Measurements from ENCODE around the gene COL1A2. TPM values are rescaled to one million over a fixed set of nuclear protein-coding genes. Genes with fewer than 3 reads are reported as not detected.

COL1A2 gene
- total RNA-seq, 1 experiment from 2014 or later, result 81.2 TPM

DNA sequence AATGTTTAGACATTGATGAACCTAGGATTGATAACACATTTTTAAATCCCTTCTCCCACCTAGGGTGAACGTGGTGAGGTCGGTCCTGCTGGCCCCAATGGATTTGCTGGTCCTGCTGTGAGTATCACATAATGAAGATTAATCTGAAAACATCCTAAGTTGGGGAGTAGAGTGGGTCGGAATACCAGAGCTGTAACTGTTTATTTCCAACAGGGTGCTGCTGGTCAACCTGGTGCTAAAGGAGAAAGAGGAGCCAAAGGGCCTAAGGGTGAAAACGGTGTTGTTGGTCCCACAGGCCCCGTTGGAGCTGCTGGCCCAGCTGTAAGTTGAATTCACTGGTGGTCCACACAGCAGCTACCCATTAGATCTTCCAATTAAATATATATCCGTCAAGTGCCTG lies 25.6 kb downstream of the COL1A2 start:
- DNase-seq (ENCODE audit: low spot score), result no peak
- Mint-ChIP-seq H3K9me3 (no peaks in the 10 kb centered on the region), H3K27me3 (ENCODE audit: low read depth) (no peaks in the 10 kb centered on the region), H3K36me3 (peaks cover 75% of the 10 kb centered on the region), H3K27ac (no peak overlapping the region), H3K4me1 (no peaks in the 10 kb centered on the region), H3K4me3 (no peak overlapping the region)
- TF ChIP-seq, protein P1, sequence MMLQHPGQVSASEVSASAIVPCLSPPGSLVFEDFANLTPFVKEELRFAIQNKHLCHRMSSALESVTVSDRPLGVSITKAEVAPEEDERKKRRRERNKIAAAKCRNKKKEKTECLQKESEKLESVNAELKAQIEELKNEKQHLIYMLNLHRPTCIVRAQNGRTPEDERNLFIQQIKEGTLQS (CRISPR knock-in tag; conservative IDR thresholded peaks at IDR 0.05), result no peak
- TF ChIP-seq TEAD1 (CRISPR knock-in tag; IDR thresholded peaks at IDR 0.05), result no peak
- no peak for TF ChIP-seq CBFB (CRISPR knock-in tag; IDR thresholded peaks at IDR 0.05; ENCODE audit: low read depth)
- TF ChIP-seq ELF4 (CRISPR knock-in tag; IDR thresholded peaks at IDR 0.05; ENCODE audit: low read depth), result no peak
- no peak for TF ChIP-seq ESRRA (CRISPR knock-in tag; IDR thresholded peaks at IDR 0.05; ENCODE audit: borderline replicate concordance)
- TF ChIP-seq IRF2 (CRISPR knock-in tag; IDR thresholded peaks at IDR 0.05; ENCODE audit: borderline replicate concordance, low read depth), result no peak
- no peak for TF ChIP-seq NFATC4 (CRISPR knock-in tag; IDR thresholded peaks at IDR 0.05)
- no peak for TF ChIP-seq NR1H2 (CRISPR knock-in tag; IDR thresholded peaks at IDR 0.05)
- TF ChIP-seq, protein P2, sequence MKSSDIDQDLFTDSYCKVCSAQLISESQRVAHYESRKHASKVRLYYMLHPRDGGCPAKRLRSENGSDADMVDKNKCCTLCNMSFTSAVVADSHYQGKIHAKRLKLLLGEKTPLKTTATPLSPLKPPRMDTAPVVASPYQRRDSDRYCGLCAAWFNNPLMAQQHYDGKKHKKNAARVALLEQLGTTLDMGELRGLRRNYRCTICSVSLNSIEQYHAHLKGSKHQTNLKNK (CRISPR knock-in tag; IDR thresholded peaks at IDR 0.05), result no peak
- TF ChIP-seq EMX1 (CRISPR knock-in tag; IDR thresholded peaks at IDR 0.05), result no peak
- TF ChIP-seq, protein P3, sequence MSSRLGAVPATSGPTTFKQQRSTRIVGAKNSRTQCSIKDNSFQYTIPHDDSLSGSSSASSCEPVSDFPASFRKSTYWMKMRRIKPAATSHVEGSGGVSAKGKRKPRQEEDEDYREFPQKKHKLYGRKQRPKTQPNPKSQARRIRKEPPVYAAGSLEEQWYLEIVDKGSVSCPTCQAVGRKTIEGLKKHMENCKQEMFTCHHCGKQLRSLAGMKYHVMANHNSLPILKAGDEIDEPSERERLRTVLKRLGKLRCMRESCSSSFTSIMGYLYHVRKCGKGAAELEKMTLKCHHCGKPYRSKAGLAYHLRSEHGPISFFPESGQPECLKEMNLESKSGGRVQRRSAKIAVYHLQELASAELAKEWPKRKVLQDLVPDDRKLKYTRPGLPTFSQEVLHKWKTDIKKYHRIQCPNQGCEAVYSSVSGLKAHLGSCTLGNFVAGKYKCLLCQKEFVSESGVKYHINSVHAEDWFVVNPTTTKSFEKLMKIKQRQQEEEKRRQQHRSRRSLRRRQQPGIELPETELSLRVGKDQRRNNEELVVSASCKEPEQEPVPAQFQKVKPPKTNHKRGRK (CRISPR knock-in tag; IDR thresholded peaks at IDR 0.05; ENCODE audit: borderline replicate concordance), result no peak
- no peak for TF ChIP-seq NR3C1 (CRISPR knock-in tag; conservative IDR thresholded peaks at IDR 0.05; ENCODE audit: low read depth)
- no peak for TF ChIP-seq NFYB (CRISPR knock-in tag; conservative IDR thresholded peaks at IDR 0.05; ENCODE audit: low read depth)
- TF ChIP-seq, protein P4, sequence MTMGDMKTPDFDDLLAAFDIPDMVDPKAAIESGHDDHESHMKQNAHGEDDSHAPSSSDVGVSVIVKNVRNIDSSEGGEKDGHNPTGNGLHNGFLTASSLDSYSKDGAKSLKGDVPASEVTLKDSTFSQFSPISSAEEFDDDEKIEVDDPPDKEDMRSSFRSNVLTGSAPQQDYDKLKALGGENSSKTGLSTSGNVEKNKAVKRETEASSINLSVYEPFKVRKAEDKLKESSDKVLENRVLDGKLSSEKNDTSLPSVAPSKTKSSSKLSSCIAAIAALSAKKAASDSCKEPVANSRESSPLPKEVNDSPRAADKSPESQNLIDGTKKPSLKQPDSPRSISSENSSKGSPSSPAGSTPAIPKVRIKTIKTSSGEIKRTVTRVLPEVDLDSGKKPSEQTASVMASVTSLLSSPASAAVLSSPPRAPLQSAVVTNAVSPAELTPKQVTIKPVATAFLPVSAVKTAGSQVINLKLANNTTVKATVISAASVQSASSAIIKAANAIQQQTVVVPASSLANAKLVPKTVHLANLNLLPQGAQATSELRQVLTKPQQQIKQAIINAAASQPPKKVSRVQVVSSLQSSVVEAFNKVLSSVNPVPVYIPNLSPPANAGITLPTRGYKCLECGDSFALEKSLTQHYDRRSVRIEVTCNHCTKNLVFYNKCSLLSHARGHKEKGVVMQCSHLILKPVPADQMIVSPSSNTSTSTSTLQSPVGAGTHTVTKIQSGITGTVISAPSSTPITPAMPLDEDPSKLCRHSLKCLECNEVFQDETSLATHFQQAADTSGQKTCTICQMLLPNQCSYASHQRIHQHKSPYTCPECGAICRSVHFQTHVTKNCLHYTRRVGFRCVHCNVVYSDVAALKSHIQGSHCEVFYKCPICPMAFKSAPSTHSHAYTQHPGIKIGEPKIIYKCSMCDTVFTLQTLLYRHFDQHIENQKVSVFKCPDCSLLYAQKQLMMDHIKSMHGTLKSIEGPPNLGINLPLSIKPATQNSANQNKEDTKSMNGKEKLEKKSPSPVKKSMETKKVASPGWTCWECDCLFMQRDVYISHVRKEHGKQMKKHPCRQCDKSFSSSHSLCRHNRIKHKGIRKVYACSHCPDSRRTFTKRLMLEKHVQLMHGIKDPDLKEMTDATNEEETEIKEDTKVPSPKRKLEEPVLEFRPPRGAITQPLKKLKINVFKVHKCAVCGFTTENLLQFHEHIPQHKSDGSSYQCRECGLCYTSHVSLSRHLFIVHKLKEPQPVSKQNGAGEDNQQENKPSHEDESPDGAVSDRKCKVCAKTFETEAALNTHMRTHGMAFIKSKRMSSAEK (CRISPR knock-in tag; IDR thresholded peaks at IDR 0.05; ENCODE audit: borderline replicate concordance), result no peak
- no peak for TF ChIP-seq GABPB1 (CRISPR knock-in tag; IDR thresholded peaks at IDR 0.05)
- no peak for ATAC-seq
- CTCF ChIA-PET, result interaction anchor here (1.1 kb wide), 1 partner anchor 131 kb away, joined by 3 read pairs; no protein-coding TSS in a partner anchor
- POLR2A ChIA-PET, result no interaction called here

DNA sequence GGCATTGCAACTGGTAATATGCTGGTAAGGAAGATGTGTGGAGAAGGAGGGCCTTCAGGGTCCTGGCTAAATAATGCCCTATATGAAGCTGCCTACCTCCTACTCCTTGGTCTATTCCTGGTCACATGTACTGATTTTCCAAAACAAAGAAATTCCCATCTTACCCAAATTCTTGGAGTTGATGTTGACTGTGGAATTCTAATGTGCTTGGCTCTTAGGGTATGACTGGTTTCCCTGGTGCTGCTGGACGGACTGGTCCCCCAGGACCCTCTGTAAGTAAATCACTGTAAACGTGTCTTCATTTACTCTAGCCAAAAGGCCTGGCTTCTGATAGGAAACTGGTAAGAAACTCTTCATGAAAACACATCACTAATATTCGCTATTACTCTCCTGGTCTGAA lies 27.0 kb downstream of the COL1A2 start:
- Mint-ChIP-seq H3K9me3 (no peaks in the 10 kb centered on the region), H3K4me3 (no peak overlapping the region), H3K27ac (no peak overlapping the region), H3K36me3 (peaks cover 77% of the 10 kb centered on the region), H3K4me1 (no peaks in the 10 kb centered on the region), H3K27me3 (ENCODE audit: low read depth) (no peaks in the 10 kb centered on the region)
- ATAC-seq (no peak), DNase-seq (ENCODE audit: low spot score) (no peak)
- ChIA-PET CTCF (no interaction called here), POLR2A (no interaction called here)
- TF ChIP-seq RORB (CRISPR knock-in tag; IDR thresholded peaks at IDR 0.05) (no peak), NR1H2 (CRISPR knock-in tag; IDR thresholded peaks at IDR 0.05) (no peak), ATF1 (CRISPR knock-in tag; IDR thresholded peaks at IDR 0.05) (no peak), ZNF317 (CRISPR knock-in tag; IDR thresholded peaks at IDR 0.05; ENCODE audit: borderline replicate concordance, low read depth) (no peak), ZNF219 (CRISPR knock-in tag; IDR thresholded peaks at IDR 0.05; ENCODE audit: borderline replicate concordance) (no peak), ZBTB21 (CRISPR knock-in tag; IDR thresholded peaks at IDR 0.05; ENCODE audit: borderline replicate concordance) (no peak), E2F1 (CRISPR knock-in tag; IDR thresholded peaks at IDR 0.05) (no peak), SMAD4 (CRISPR knock-in tag; IDR thresholded peaks at IDR 0.05) (no peak), CREM (CRISPR knock-in tag; IDR thresholded peaks at IDR 0.05) (no peak)
- TF ChIP-seq, protein P2 (CRISPR knock-in tag; IDR thresholded peaks at IDR 0.05), result no peak
- TF ChIP-seq, protein P5, sequence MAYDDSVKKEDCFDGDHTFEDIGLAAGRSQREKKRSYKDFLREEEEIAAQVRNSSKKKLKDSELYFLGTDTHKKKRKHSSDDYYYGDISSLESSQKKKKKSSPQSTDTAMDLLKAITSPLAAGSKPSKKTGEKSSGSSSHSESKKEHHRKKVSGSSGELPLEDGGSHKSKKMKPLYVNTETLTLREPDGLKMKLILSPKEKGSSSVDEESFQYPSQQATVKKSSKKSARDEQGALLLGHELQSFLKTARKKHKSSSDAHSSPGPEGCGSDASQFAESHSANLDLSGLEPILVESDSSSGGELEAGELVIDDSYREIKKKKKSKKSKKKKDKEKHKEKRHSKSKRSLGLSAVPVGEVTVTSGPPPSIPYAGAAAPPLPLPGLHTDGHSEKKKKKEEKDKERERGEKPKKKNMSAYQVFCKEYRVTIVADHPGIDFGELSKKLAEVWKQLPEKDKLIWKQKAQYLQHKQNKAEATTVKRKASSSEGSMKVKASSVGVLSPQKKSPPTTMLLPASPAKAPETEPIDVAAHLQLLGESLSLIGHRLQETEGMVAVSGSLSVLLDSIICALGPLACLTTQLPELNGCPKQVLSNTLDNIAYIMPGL (CRISPR knock-in tag; IDR thresholded peaks at IDR 0.05), result no peak

Data from WTC11 (cell line).